Fibroblast of lung (primary cell): ENCODE data around the gene KCNH1. TPM values are rescaled to one million over a fixed set of nuclear protein-coding genes. Genes with fewer than 3 reads are reported as not detected.
"Not testable (repeated sequence)": the region's sequence is repeated elsewhere in the genome, so short reads cannot be mapped to it uniquely, and the experiment has no call there.

Experiments used
- DNase-seq, 2 donors: peaks; one replicate each; pipeline versions ENCODE4 v3.0.0 to v3.0.0-alpha.2; 2010; ENCODE audit warnings: low read depth in 2 of 2
- H2AFZ ChIP-seq: 2 replicates; pipeline ENCODE4 v1.5.1; 2012; ENCODE audit warnings: low read length, control low read depth, inconsistent platforms
- H3K27ac ChIP-seq: 2 replicates; pipeline ENCODE4 v1.5.1; 2011; ENCODE audit warnings: low read length, control low read depth; ENCODE audit not compliant: insufficient read depth
- H3K27me3 ChIP-seq: 2 replicates; pipeline ENCODE4 v1.5.1; 2011; ENCODE audit warnings: mild to moderate bottlenecking, low read length; ENCODE audit not compliant: control insufficient read depth, insufficient read depth
- H3K36me3 ChIP-seq: 2 replicates; pipeline ENCODE4 v1.5.1; 2011; ENCODE audit warnings: low read length; ENCODE audit not compliant: control insufficient read depth, insufficient read depth
- H3K4me1 ChIP-seq: 2 replicates; pipeline ENCODE4 v1.5.1; 2011; ENCODE audit warnings: low read length; ENCODE audit not compliant: control insufficient read depth, insufficient read depth; ENCODE audit errors: extremely low read depth
- H3K4me2 ChIP-seq: 2 replicates; pipeline ENCODE4 v1.5.1; 2011; ENCODE audit warnings: low read length, control low read depth; ENCODE audit not compliant: insufficient read depth; ENCODE audit errors: extremely low read depth
- H3K4me3 ChIP-seq, 4 experiments: fragments of 200-600 bp in 1 of 4; sonication (generic) in 1 of 4; replicated peaks in 1 of 4; 2 replicates each; pipeline ENCODE4 v1.5.1; 2011 to 2016; ENCODE audit warnings: low read length in 4 of 4, low read depth in 3 of 4, mild to moderate bottlenecking in 3 of 4, control low read depth in 2 of 4, inconsistent platforms in 1 of 4, mixed read lengths in 1 of 4; ENCODE audit not compliant: insufficient read depth in 1 of 4; ENCODE audit errors: control extremely low read depth in 1 of 4
- H3K79me2 ChIP-seq: 2 replicates; pipeline ENCODE4 v1.5.1; 2012; ENCODE audit warnings: mild to moderate bottlenecking, low read length, inconsistent platforms; ENCODE audit not compliant: control insufficient read depth, insufficient read depth
- H3K9ac ChIP-seq: 2 replicates; pipeline ENCODE4 v1.5.1; 2011; ENCODE audit warnings: mild to moderate bottlenecking, low read length, control low read depth; ENCODE audit not compliant: insufficient read depth
- H3K9me3 ChIP-seq: 2 replicates; pipeline ENCODE4 v1.5.1; 2012; ENCODE audit warnings: low read depth, low read length; ENCODE audit not compliant: control insufficient read depth, insufficient read depth
- H4K20me1 ChIP-seq: 2 replicates; pipeline ENCODE4 v1.5.1; 2011; ENCODE audit warnings: low read length; ENCODE audit not compliant: control insufficient read depth, insufficient read depth; ENCODE audit errors: extremely low read depth
- EZH2 ChIP-seq: IDR thresholded peaks from 2 replicates; pipeline ENCODE4 v1.5.1; 2012; ENCODE audit warnings: low read length, control low read depth, mild to moderate bottlenecking; ENCODE audit errors: missing control alignments
- polyA plus RNA-seq, 2 donors: library from polyadenylated mRNA; depleted of rRNA in 1 of 2; stranded (reverse) in 1 of 2; unstranded in 1 of 2; fragments of >200 nt; gene quantifications; 2 replicates each; pipeline ENCODE4 v1.2.1, GENCODE V29; 2011 to 2012; ENCODE audit warnings: missing spikeins in 1 of 2
- total RNA-seq: library from RNA; depleted of rRNA; stranded (reverse); fragments of >200 nt; gene quantifications from 2 replicates; pipeline ENCODE4 v1.2.1, GENCODE V29; 2014
- TF ChIP-seq, protein P1 (sequence below), 2 donors: IDR thresholded peaks in 1 of 2; conservative IDR thresholded peaks in 1 of 2; 1 replicate in 1 of 2; 2 replicates in 1 of 2; pipeline ENCODE4 v1.5.1; 2011 to 2012; ENCODE audit warnings: low read length in 2 of 2, control low read depth in 1 of 2, inconsistent platforms in 1 of 2, low read depth in 1 of 2, mild to moderate bottlenecking in 1 of 2

KCNH1 gene
- total and polyA plus RNA-seq, 2 donors (not counting 1 experiment from before 2014, with no cell fraction given): 0.17 to 1.5 TPM

DNA sequence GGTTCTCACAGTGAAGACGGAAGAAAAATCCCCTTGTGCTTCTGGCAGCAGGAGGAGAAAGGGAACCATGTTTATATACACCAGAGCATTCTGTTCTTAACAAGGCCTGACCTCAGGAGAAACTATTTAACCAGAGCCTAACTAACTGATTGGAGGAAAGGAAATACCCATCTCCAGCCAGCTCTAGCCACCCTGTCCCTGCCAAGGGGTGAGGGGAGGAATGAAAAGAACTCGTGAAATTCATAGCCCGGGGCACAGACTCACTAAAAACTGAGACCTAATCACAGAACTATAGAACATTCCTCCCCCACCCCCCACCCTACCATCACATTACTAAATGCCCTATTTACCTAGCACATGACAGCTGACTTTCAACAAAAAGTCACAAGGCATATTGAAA, 65.0 kb downstream of the KCNH1 start:
- H2AFZ ChIP-seq: no peak overlapping the region
- no peak for DNase-seq
- no peaks in the 10 kb centered on the region for H3K79me2 ChIP-seq
- H3K36me3 ChIP-seq: no peaks in the 10 kb centered on the region
- H3K27me3 ChIP-seq: no peaks in the 10 kb centered on the region
- no peak overlapping the region for H3K27ac ChIP-seq
- no peak overlapping the region for H3K4me3 ChIP-seq
- H4K20me1 ChIP-seq: no peaks in the 10 kb centered on the region
- no peak overlapping the region for H3K4me2 ChIP-seq
- TF ChIP-seq, protein P1, sequence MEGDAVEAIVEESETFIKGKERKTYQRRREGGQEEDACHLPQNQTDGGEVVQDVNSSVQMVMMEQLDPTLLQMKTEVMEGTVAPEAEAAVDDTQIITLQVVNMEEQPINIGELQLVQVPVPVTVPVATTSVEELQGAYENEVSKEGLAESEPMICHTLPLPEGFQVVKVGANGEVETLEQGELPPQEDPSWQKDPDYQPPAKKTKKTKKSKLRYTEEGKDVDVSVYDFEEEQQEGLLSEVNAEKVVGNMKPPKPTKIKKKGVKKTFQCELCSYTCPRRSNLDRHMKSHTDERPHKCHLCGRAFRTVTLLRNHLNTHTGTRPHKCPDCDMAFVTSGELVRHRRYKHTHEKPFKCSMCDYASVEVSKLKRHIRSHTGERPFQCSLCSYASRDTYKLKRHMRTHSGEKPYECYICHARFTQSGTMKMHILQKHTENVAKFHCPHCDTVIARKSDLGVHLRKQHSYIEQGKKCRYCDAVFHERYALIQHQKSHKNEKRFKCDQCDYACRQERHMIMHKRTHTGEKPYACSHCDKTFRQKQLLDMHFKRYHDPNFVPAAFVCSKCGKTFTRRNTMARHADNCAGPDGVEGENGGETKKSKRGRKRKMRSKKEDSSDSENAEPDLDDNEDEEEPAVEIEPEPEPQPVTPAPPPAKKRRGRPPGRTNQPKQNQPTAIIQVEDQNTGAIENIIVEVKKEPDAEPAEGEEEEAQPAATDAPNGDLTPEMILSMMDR (conservative IDR thresholded peaks at IDR 0.05 in 1 of 2, IDR thresholded peaks at IDR 0.05 in 1 of 2; ENCODE audit: low read depth in 1 of 2, low read length in 2 of 2): no peak
- no peak for TF ChIP-seq EZH2
- no peaks in the 10 kb centered on the region for H3K9me3 ChIP-seq
- H3K9ac ChIP-seq: no peak overlapping the region
- H3K4me1 ChIP-seq: no peaks in the 10 kb centered on the region

DNA sequence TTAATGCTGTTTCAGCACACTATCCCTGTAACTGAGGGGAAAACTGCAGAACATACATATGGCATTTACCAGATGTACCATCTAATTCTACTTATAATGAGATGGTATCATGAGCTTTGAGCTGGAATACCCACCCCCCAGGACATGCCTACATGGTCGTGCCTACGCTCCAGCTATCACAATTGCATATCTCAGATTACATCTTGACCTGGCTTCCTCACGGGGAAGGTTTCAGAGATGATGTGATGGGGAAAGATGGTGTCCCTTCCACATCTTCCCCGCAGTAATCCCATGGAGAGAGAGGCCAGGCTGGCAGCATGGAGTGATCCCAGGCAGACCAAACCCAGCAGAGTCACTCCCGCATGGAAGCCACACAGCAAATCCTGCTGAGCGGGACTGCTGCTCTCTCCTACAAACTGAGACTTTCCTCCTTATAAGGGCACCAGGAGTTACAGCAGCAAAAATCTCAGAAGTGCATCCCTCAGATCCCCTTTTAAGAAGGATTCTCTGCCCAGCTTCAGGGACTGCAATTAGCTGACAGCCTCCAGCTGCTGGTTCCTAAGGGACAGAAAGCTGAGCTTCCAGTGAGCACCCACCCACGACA, 67.1 kb downstream of the KCNH1 start:
- H3K27me3 ChIP-seq: no peaks in the 10 kb centered on the region
- no peaks in the 10 kb centered on the region for H3K36me3 ChIP-seq
- no peak overlapping the region for H3K27ac ChIP-seq
- no peaks in the 10 kb centered on the region for H3K79me2 ChIP-seq
- H4K20me1 ChIP-seq: no peaks in the 10 kb centered on the region
- no peak overlapping the region for H3K9ac ChIP-seq
- no peak for DNase-seq
- no peak overlapping the region for H3K4me3 ChIP-seq
- H3K4me2 ChIP-seq: no peak overlapping the region
- H2AFZ ChIP-seq: no peak overlapping the region
- no peaks in the 10 kb centered on the region for H3K4me1 ChIP-seq
- TF ChIP-seq, protein P1 (conservative IDR thresholded peaks at IDR 0.05 in 1 of 2, IDR thresholded peaks at IDR 0.05 in 1 of 2; ENCODE audit: low read depth in 1 of 2, low read length in 2 of 2): no peak
- TF ChIP-seq EZH2: no peak
- no peaks in the 10 kb centered on the region for H3K9me3 ChIP-seq

DNA sequence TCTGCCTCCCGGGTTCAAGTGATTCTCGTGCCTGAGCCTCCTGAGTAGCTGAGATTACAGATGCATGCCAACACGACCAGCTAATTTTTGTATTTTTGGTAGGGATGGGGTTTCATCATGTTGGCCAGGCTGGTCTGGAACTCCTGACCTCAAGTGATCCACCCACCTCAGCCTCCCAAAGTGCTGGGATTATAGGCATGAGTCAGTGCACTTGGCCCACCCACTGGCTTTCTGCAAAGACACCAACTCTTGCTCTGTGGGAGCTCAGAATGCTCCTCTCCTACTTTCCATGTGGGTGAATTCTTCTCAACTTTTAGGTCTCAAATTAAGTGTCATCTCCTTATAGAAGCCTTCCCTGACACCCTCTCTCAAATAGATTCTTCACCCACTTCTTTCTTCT, 92.1 kb downstream of the KCNH1 start:
- H3K36me3 ChIP-seq, H3K4me3 ChIP-seq, H3K4me2 ChIP-seq, H3K4me1 ChIP-seq, H2AFZ ChIP-seq, H3K27ac ChIP-seq, DNase-seq, H4K20me1 ChIP-seq, H3K27me3 ChIP-seq, H3K9ac ChIP-seq, H3K9me3 ChIP-seq, H3K79me2 ChIP-seq: not testable (repeated sequence)
